HG03432 (cell line): ENCODE measurements around the gene ANKDD1A.

Experiments
- ATAC-seq: cut with Tn5 transposase; IDR thresholded peaks from one replicate; pipeline ENCODE4 v1.9.1; 2021; ENCODE audit warnings: mild to moderate bottlenecking, moderate library complexity; ENCODE audit not compliant: unreplicated experiment

Gene ANKDD1A

GRCh38 chr15:64921711-64922110 is 10.0 kb downstream of the ANKDD1A start:
- ATAC-seq, result no peak

DNA sequence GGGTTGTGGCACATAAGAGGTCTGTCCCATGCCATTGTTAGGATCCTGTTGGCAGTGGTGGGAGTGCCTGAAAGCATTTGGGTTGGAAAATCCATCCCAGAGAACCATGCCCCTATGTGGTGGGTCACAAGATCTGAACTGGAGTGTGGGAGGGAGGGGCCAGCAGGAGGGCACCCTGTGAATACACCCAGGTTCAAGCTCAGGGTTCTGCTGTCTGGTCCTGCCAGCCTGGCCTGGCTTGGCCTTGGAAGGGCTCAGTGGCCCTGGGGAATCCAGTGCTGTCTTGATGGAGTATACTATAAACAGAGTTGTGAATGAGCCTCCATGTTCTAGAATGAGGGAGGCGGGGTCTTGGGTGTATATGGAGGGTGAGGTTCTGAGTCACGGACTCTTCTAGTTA is 11.8 kb downstream of the ANKDD1A start:
- no peak for ATAC-seq

DNA sequence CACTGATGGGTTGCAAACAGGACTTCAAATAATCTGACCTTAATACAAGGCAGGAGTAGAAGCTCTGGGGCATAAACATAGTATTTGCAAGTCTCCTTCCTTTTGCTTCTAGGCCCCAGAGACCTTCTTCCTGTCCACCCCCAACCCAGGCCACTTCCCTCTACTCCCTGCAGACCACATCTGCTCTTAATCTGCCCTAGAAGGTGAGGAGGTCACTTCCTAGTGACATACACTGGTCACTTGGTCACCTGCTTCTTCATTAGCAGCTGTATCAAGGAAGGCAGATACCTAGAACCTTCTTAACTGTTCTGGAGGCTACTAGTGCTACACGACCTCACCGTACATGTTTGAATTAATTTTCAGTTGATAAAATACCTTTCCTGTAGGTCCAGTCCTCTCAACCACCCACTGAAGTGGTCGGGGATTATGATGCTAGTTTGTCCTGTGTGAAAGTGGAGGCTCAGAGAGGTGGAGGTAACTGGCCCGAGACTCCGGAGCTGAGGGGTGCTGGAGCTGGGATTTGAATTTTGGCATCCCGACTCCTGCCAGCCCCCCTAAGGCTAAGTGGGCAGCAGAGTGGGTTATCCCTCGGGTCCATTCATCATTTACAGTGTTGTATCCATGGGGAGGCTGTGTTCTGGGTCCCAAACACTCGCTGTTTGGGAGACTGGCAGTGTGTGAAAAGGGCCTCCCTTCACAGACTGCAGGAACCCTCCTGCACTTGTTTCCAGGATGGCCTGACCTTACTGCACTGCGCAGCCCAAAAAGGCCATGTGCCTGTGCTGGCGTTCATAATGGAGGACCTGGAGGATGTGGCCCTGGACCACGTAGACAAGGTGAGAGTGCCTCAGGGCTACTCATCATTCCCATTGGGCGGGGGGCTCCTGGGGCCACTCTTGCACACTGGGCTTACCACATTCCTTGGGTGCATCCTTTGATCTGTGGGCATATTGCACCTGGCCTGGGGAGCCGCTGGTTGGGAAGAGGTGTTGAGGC is 13.9 kb downstream of the ANKDD1A start:
- no peak for ATAC-seq

DNA sequence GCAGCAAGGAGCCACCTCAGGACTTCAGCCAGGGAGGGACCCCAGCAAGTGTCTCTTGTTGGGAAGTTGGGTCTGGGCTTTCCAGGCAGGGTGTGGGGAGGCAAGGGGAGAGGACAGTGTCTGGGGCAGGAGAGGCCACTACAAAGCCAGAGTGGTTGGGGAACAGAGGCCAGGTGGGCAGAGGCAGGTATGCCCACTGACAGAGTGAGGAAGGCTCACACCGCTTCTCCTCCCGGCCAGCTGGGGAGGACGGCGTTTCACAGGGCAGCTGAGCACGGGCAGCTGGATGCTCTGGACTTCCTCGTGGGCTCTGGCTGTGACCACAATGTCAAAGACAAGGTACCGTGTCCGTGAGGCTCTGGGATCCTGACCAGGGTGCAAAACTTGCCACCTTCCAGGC is 15.0 kb downstream of the ANKDD1A start:
- no peak for ATAC-seq

DNA sequence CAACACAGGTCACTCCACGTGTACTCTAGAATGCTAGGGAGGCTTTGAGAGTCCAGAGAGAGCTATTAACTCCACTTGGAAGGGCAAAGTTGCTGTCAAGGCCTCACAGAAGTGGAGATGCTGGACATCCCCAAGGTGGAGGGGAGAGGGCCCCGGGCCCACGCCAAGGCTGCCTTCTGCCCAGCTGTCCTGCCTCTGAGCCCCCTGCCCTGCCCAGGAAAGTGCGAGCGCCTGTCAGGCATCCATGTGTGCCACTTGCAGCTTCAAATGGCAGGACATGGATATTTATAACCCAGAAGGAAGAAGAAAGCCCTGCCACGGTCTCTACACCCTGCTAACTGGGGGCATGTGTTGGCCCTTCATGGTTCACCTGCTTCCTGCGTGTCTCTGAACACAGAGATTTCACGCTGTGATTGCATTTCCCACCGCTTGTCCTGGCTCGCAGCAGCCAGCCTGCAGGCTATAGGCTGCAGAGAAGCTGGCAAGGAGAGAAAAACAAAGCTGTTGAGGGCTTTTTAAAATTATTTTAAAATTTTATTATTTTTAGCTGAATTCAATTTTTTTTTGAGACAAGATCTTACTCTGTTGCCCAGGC is 17.0 kb downstream of the ANKDD1A start:
- ATAC-seq, result no peak

- peak; percentile 73 for ATAC-seq
Measured at GRCh38 chr15:64930019-64930652, 18.4 kb downstream of the ANKDD1A start.

- no peak for ATAC-seq
Measured at GRCh38 chr15:64930778-64931371, 19.2 kb downstream of the ANKDD1A start.

GRCh38 chr15:64931381-64931780 is 19.7 kb downstream of the ANKDD1A start:
- ATAC-seq, result no peak

DNA sequence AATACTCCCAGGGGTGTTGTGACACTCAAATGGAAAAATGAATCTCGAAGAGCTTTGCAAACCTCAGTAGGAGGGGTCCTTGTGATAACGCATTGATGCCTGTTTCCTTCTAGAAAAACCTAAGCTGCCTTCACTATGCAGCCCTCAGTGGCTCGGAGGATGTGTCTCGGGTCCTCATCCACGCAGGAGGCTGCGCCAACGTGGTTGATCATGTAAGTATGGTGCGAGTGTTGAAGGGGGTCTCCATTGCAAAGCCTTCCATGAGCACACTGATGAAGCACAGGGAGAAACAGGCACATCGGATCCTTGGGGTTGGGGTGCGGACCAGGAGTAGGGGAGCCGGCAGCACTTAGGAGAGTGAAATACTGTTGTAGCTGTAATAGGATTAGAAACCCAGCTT is 22.3 kb downstream of the ANKDD1A start:
- no peak for ATAC-seq

DNA sequence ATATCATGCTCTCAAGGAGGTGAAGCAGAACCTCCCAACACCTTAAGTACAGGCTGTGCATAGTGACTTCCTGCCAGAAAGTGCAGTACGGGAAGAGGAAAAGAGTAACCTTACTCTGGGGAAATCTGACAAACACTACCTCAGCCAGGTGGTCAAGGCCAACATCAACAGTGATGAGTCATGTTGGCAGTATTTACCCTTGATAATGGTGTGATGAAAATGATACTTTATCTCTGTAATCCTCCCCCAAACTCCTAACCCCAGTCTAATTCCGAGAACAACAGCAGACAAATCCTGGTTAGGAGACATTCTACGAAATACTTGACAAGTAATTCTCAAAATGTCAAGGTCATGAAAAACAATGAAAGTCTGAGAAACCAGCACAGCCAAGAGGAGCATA is 26.5 kb downstream of the ANKDD1A start:
- no peak for ATAC-seq

- ATAC-seq, result no peak
Measured at GRCh38 chr15:64942356-64942755, 30.7 kb downstream of the ANKDD1A start.

GRCh38 chr15:64943512-64944225 is 32.0 kb downstream of the ANKDD1A start:
- no peak for ATAC-seq

DNA sequence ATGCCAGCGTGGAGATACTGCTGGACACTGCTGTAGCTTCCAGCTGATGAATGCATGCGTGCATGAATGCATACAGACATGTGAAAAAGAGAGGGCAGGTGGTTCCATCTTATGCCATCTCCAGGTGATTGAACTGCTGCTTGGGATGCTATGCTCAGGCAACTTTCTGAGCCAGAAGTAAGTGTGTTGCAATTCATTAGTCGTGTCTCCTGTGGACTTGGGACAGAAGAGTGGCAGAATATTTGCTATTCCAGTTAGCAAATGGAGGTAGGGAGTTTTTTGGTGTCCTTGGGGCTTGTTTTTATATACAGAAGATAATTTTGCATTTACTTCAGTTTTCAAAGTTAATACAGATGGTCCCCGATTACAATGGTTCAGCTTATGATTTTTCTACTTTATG is 33.3 kb downstream of the ANKDD1A start:
- no peak for ATAC-seq

DNA sequence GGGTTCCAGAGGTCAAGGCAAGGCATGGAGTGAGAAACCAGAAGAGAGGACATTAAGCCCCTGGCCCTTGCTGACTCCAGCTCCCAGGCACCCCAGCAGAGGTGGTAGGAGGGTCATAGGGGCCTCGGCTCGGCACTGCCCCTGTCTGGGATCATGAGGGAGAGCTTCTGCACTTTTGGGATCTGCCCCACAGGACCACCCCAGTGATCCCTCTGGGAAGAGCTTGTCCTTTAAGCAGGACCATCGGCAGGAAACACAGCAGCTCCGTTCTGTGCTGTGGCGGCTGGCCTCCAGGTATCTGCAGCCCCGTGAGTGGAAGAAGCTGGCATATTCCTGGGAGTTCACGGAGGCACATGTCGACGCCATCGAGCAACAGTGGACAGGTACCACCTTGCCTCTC is 35.5 kb downstream of the ANKDD1A start:
- ATAC-seq, result no peak

DNA sequence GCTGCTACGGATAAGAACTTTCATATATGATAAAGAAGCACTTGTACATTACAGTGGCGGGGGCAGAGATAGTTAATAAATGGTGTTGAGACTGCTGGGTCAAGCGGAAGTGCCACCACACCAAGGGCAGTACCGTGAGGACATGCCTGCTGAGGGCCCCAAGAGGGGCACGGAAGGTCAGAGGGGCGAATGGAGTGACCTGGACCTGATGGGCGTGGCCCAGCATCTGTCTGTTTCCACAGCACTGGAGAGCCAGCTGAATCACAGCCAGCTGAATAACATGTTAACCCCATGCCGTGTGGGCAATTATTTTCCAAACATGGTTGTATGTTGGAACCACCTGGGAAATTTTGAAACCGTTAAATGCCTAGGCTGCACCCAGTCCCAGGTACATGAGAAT is 37.2 kb downstream of the ANKDD1A start:
- no peak for ATAC-seq

GRCh38 chr15:64949383-64950186 is 37.9 kb downstream of the ANKDD1A start:
- ATAC-seq, result no peak

GRCh38 chr15:64950888-64951287 is 39.2 kb downstream of the ANKDD1A start:
- ATAC-seq, result no peak

GRCh38 chr15:64951777-64952418 is 40.2 kb downstream of the ANKDD1A start:
- ATAC-seq, result no peak

DNA sequence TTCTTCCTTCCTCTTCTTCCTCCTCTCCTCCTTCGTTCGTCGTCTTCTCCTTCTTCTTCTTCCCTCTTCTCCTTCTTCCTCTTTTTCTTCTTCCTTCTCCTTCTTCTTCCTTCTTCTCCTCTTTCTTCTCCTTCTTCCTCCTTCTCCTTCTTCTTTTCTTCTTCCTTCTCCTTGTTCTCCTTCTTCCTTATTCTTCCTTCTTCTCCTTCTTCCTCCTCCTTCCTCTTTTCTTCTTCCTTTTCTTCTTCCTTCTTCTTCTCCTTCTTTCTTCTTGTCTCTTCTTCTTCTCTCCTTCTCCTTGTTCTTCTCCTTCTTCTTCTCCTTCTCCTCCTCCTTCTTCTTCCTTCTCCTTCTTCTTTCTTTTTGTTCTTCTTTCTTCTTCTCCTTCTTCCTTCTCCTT is 42.7 kb downstream of the ANKDD1A start:
- no peak for ATAC-seq
